A673 (cell line): ENCODE results near the gene MDM1.

Source experiments
- EZH2 ChIP-seq: fragments of 200-600 bp; sonication (generic); IDR thresholded peaks from 2 replicates; pipeline ENCODE4 v1.6.1; 2017; ENCODE audit warnings: borderline replicate concordance, low read depth, mild to moderate bottlenecking, mixed read lengths, antibody characterized with exemption, low read length; ENCODE audit not compliant: poor library complexity, severe bottlenecking
- TF ChIP-seq, protein P1 (sequence below): fragments of 300-800, 200-600 bp; sonication (generic); conservative IDR thresholded peaks from 2 replicates; pipeline ENCODE4 v1.5.1; 2017; ENCODE audit warnings: low read depth, mild to moderate bottlenecking, antibody characterized with exemption, low read length, moderate library complexity, mixed read lengths

DNA sequence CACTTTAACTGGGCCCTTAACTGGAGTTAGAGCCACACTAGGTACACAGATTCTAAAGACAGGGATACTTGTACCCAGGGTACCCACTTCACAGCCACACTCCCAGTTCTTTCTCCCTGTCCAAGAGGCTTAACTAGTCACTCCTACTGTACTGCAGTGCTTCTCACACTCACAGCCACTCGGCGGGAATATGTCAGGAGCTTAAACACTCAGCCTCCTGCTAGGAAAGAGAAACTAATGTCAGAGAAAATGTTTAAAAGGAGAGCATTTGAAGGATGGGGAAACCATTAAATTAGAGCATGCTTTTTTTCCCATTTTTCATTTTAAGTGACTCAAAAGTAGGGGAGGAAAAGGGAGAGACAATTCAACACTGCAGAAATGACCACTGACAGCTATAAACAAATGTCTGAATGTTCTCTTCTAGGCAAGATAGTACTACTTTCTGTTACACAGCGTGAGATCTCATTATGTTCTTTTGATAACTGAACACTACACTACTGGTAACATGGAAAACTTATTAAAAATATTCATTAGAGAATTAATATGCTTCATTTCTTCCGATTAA, 22.9 kb upstream of the MDM1 start:
- TF ChIP-seq, protein P1, sequence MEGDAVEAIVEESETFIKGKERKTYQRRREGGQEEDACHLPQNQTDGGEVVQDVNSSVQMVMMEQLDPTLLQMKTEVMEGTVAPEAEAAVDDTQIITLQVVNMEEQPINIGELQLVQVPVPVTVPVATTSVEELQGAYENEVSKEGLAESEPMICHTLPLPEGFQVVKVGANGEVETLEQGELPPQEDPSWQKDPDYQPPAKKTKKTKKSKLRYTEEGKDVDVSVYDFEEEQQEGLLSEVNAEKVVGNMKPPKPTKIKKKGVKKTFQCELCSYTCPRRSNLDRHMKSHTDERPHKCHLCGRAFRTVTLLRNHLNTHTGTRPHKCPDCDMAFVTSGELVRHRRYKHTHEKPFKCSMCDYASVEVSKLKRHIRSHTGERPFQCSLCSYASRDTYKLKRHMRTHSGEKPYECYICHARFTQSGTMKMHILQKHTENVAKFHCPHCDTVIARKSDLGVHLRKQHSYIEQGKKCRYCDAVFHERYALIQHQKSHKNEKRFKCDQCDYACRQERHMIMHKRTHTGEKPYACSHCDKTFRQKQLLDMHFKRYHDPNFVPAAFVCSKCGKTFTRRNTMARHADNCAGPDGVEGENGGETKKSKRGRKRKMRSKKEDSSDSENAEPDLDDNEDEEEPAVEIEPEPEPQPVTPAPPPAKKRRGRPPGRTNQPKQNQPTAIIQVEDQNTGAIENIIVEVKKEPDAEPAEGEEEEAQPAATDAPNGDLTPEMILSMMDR = no peak
- TF ChIP-seq EZH2 = no peak
